ENCODE measurements around the gene RILPL2.

DNA sequence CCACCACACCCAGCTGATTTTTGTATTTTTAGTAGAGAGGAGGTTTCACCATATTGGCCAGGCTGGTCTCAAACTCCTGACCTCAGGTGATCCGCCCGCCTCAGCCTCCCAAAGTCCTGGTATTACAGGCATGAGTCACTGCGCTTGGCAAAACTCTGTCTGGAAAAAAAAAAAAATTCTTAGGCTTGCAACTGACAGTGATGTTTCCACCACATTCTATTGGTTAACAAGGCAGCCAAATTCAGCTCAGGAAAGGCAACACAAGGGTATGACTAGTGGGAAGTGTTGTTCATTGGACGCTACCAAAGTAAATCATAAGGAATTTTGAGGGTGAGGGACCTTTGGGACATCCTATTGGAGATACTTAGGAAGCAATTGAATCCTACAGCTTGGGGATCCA is 69.0 kb downstream of the RILPL2 start:
- no peak for TF ChIP-seq SP1 (IDR thresholded peaks at IDR 0.05)
- no peak for TF ChIP-seq ARNT (IDR thresholded peaks at IDR 0.05)
- TF ChIP-seq FOXK2 (IDR thresholded peaks at IDR 0.05), result no peak
- TF ChIP-seq BHLHE40 (IDR thresholded peaks at IDR 0.05; ENCODE audit: borderline replicate concordance), result no peak
